ENCODE measurements around the gene PBRM1. TPM values are rescaled to one million over a fixed set of nuclear protein-coding genes. Genes with fewer than 3 reads are reported as not detected.

PBRM1 gene
- total and polyA plus RNA-seq, 2 donors from 2014 or later, result 4.1 to 56.2 TPM

- Histone ChIP-seq H3K9me3 (ENCODE audit: control insufficient read depth in 2 of 3, insufficient read depth in 1 of 3, low read length in 3 of 3) (no peaks in the 10 kb centered on the region), H3K9ac (ENCODE audit: low read length in 3 of 3) (no peak overlapping the region), H3K36me3 (ENCODE audit: control insufficient read depth in 2 of 3, insufficient read depth in 3 of 3, low read length in 3 of 3) (peaks cover 0 to 7% (median 5%) of the 10 kb centered on the region in 3 donors), H3K27ac (ENCODE audit: low read depth in 2 of 2, low read length in 2 of 2) (no peak overlapping the region), H3K4me1 (ENCODE audit: control insufficient read depth in 2 of 3, insufficient read depth in 2 of 3, low read depth in 1 of 3, low read length in 3 of 3) (peaks cover 0 to 13% (median 12%) of the 10 kb centered on the region in 3 donors), H3K4me3 (ENCODE audit: low read length in 3 of 3) (no peak overlapping the region), H3K27me3 (ENCODE audit: control insufficient read depth, insufficient read depth, low read length) (no peaks in the 10 kb centered on the region)
- DNase-seq, result no peak
- no peak for TF ChIP-seq CTCF (IDR thresholded peaks at IDR 0.05; ENCODE audit: borderline replicate concordance, extremely low read depth, insufficient read depth)
- intact Hi-C loops (cut with DNase I), result no loop called here
- FAIRE-seq, result no peak
Measured at GRCh38 chr3:52710512-52710911, 24.8 kb upstream of the PBRM1 start.

- H3K27me3 ChIP-seq (ENCODE audit: control insufficient read depth, insufficient read depth, low read length), result no peaks in the 10 kb centered on the region
- peaks cover 0 to 7% (median 5%) of the 10 kb centered on the region in 3 donors for H3K36me3 ChIP-seq (ENCODE audit: control insufficient read depth in 2 of 3, insufficient read depth in 3 of 3, low read length in 3 of 3)
- intact Hi-C loops (cut with DNase I), result no loop called here
- no peak for TF ChIP-seq CTCF (IDR thresholded peaks at IDR 0.05; ENCODE audit: borderline replicate concordance, extremely low read depth, insufficient read depth)
- H3K4me1 ChIP-seq (ENCODE audit: control insufficient read depth in 2 of 3, insufficient read depth in 2 of 3, low read depth in 1 of 3, low read length in 3 of 3), result peaks cover 4 to 24% (median 20%) of the 10 kb centered on the region in 3 donors
- FAIRE-seq, result no peak
- no peak for DNase-seq
- H3K4me3 ChIP-seq (ENCODE audit: low read length in 3 of 3), result no peak overlapping the region
- H3K9ac ChIP-seq (ENCODE audit: low read length in 3 of 3), result peak overlapping the region in 2 of 3 donors; percentile 25 to 48
- no peak overlapping the region for H3K27ac ChIP-seq (ENCODE audit: low read depth in 2 of 2, low read length in 2 of 2)
- no peaks in the 10 kb centered on the region for H3K9me3 ChIP-seq (ENCODE audit: control insufficient read depth in 2 of 3, insufficient read depth in 1 of 3, low read length in 3 of 3)
Measured at GRCh38 chr3:52707585-52707984, 21.9 kb upstream of the PBRM1 start.

- Histone ChIP-seq H3K36me3 (ENCODE audit: control insufficient read depth in 2 of 3, insufficient read depth in 3 of 3, low read length in 3 of 3) (peaks cover 0 to 7% (median 5%) of the 10 kb centered on the region in 3 donors), H3K9me3 (ENCODE audit: control insufficient read depth in 2 of 3, insufficient read depth in 1 of 3, low read length in 3 of 3) (no peaks in the 10 kb centered on the region), H3K27me3 (ENCODE audit: control insufficient read depth, insufficient read depth, low read length) (no peaks in the 10 kb centered on the region), H3K27ac (ENCODE audit: low read depth in 2 of 2, low read length in 2 of 2) (peak within 1 kb of the TSS; percentile 83 to 87), H3K4me1 (ENCODE audit: control insufficient read depth in 2 of 3, insufficient read depth in 2 of 3, low read depth in 1 of 3, low read length in 3 of 3) (peaks cover 4 to 24% (median 20%) of the 10 kb centered on the region in 3 donors), H3K9ac (ENCODE audit: low read length in 3 of 3) (peak within 1 kb of the TSS; percentile 66 to 93 (median 81)), H3K4me3 (ENCODE audit: low read length in 3 of 3) (peak within 1 kb of the TSS; percentile 83 to 99 (median 86))
- no peak for FAIRE-seq
- no peak for TF ChIP-seq CTCF (IDR thresholded peaks at IDR 0.05; ENCODE audit: borderline replicate concordance, extremely low read depth, insufficient read depth)
- DNase-seq, result peak; percentile 86 to 96 (median 92)
- intact Hi-C loops (cut with DNase I), result no loop called here
Measured at GRCh38 chr3:52705688-52706686, 20.3 kb upstream of the PBRM1 start, which contains the start of the genes GLT8D1 and SPCS1. Gene GLT8D1 (minus strand): TSS chr3:52705791. CDS start chr3:52700460, 5,331 bp downstream. Gene SPCS1 (plus strand): TSS chr3:52706106. CDS start chr3:52706247, 141 bp downstream.

Data from kidney (tissue), 14 donors.